Activated naive CD4-positive, alpha-beta T cell treated with anti-CD3 and anti-CD28 coated beads for 36 hours (primary cell): ENCODE data around the gene NUP85. TPM values are rescaled to one million over a fixed set of nuclear protein-coding genes. Genes with fewer than 3 reads are reported as not detected.

ENCODE experiments used
- CTCF ChIA-PET: fragments of 350-600 bp; sonication (Branson Sonifier 250); formaldehyde crosslinking; loops from one replicate; lab custom pipeline; 2021; ENCODE audit warnings: antibody characterized with exemption; lab: Charles Lee
- DNase-seq: peaks from one replicate; pipeline ENCODE4 v3.0.0-alpha.2; 2020
- H3K27ac Mint-ChIP-seq: one replicate; pipeline ENCODE4 v1.8.0; 2021; ENCODE audit warnings: mild to moderate bottlenecking, mixed read lengths
- H3K27me3 Mint-ChIP-seq: one replicate; pipeline ENCODE4 v1.8.0; 2021; ENCODE audit warnings: low read depth, mixed read lengths
- H3K36me3 Mint-ChIP-seq: one replicate; pipeline ENCODE4 v1.8.0; 2021; ENCODE audit warnings: low read depth, mixed read lengths
- H3K4me1 Mint-ChIP-seq: one replicate; pipeline ENCODE4 v1.8.0; 2021; ENCODE audit warnings: low read depth, mixed read lengths
- H3K4me3 Mint-ChIP-seq: one replicate; pipeline ENCODE4 v1.8.0; 2021; ENCODE audit warnings: mild to moderate bottlenecking, moderate library complexity, mixed read lengths
- H3K9me3 Mint-ChIP-seq: one replicate; pipeline ENCODE4 v1.8.0; 2021; ENCODE audit warnings: mixed read lengths
- intact Hi-C: fragments of 100-400 bp; cut with micrococcal nuclease; formaldehyde crosslinking; loops from one replicate; pipeline ENCODE4 v1.15.1; 2023
- total RNA-seq, 2 experiments: library from RNA; stranded (reverse); gene quantifications; one replicate each; pipeline ENCODE4 v1.2.3, GENCODE V29; 2021

The NUP85 gene
- total RNA-seq, 2 experiments from 2014 or later = 112 to 116 TPM

GRCh38 chr17:75181110-75181509 lies 24.4 kb upstream of the NUP85 start:
- Mint-ChIP-seq H3K27ac (peak overlapping the region; percentile 88), H3K36me3 (peaks cover 32% of the 10 kb centered on the region), H3K9me3 (no peaks in the 10 kb centered on the region), H3K4me3 (peak overlapping the region; percentile 92), H3K27me3 (no peaks in the 10 kb centered on the region), H3K4me1 (peaks cover 45% of the 10 kb centered on the region)
- DNase-seq = no peak
- intact Hi-C loops = loop anchor here (1.0 to 10.0 kb wide), 4 partner anchors 8 to 604 kb away; partner anchors contain the start of genes ATP5PD, KCTD2 and UNK
- CTCF ChIA-PET = interaction anchor here (1.8 to 2.6 kb wide), 3 partner anchors 10 to 67 kb away, joined by 6 to 17 read pairs (median 9); no protein-coding TSS in a partner anchor

GRCh38 chr17:75181608-75182318 lies 23.7 kb upstream of the NUP85 start:
- Mint-ChIP-seq H3K27ac (peak overlapping the region; percentile 88), H3K27me3 (no peaks in the 10 kb centered on the region), H3K4me3 (peak overlapping the region; percentile 92), H3K36me3 (peaks cover 29% of the 10 kb centered on the region), H3K4me1 (peaks cover 42% of the 10 kb centered on the region), H3K9me3 (no peaks in the 10 kb centered on the region)
- DNase-seq = peak; percentile 63
- intact Hi-C loops = loop anchor here (1.0 to 10.0 kb wide), 6 partner anchors 8 to 603 kb away; partner anchors contain the start of genes ATP5PD, GGA3, KCTD2 and MRPS7
- CTCF ChIA-PET = interaction anchor here (1.8 to 2.6 kb wide), 3 partner anchors 10 to 68 kb away, joined by 6 to 17 read pairs (median 9); no protein-coding TSS in a partner anchor

- Mint-ChIP-seq H3K4me3 (peak overlapping the region; percentile 92), H3K27me3 (no peaks in the 10 kb centered on the region), H3K27ac (peak overlapping the region; percentile 88), H3K9me3 (no peaks in the 10 kb centered on the region), H3K4me1 (peaks cover 40% of the 10 kb centered on the region), H3K36me3 (peaks cover 27% of the 10 kb centered on the region)
- intact Hi-C loops = loop anchor here (2.0 to 10.0 kb wide), 5 partner anchors 51 to 603 kb away; partner anchors contain the start of genes ATP5PD, GGA3, KCTD2 and MRPS7
- no peak for DNase-seq
- CTCF ChIA-PET = no interaction called here
Observed at GRCh38 chr17:75182319-75182568, 23.2 kb upstream of the NUP85 start.

- Mint-ChIP-seq H3K27ac (peak within 1 kb of the TSS; percentile 97), H3K9me3 (no peaks in the 10 kb centered on the region), H3K4me3 (peak within 1 kb of the TSS; percentile 92), H3K27me3 (no peaks in the 10 kb centered on the region), H3K36me3 (peaks cover 27% of the 10 kb centered on the region), H3K4me1 (peaks cover 40% of the 10 kb centered on the region)
- peak; percentile 97 for DNase-seq
- CTCF ChIA-PET = interaction anchor here (1.3 to 1.6 kb wide), 3 partner anchors 11 to 69 kb away, joined by 3 to 12 read pairs (median 10); no protein-coding TSS in a partner anchor
- intact Hi-C loops = loop anchor here (1.0 to 10.0 kb wide), 10 partner anchors 18 to 602 kb away; partner anchors contain the start of genes ATP5PD, GGA3, JPT1 and KCTD2
Observed at GRCh38 chr17:75182569-75183436, 22.7 kb upstream of the NUP85 start, which contains the start of gene SUMO2. Gene SUMO2, minus strand, starts transcription at chr17:75182959. Its CDS starts 125 bp downstream, at chr17:75182834.

- DNase-seq = no peak
- H3K27me3 Mint-ChIP-seq = no peaks in the 10 kb centered on the region
- H3K36me3 Mint-ChIP-seq = peaks cover 19% of the 10 kb centered on the region
- peak overlapping the region; percentile 97 for H3K27ac Mint-ChIP-seq
- peak overlapping the region; percentile 81 for H3K4me3 Mint-ChIP-seq
- intact Hi-C loops = loop anchor here (1.0 to 10.0 kb wide), 10 partner anchors 17 to 601 kb away; partner anchors contain the start of genes ATP5PD, GGA3, JPT1 and KCTD2
- H3K4me1 Mint-ChIP-seq = peaks cover 38% of the 10 kb centered on the region
- no peaks in the 10 kb centered on the region for H3K9me3 Mint-ChIP-seq
- CTCF ChIA-PET = interaction anchor here (0.5 to 1.6 kb wide), 6 partner anchors 10 to 73 kb away, joined by 3 to 12 read pairs (median 4); no protein-coding TSS in a partner anchor
Observed at GRCh38 chr17:75183999-75184884, 21.2 kb upstream of the NUP85 start.

- no peak for DNase-seq
- intact Hi-C loops = loop anchor here (1.0 to 10.0 kb wide), 3 partner anchors 7 to 596 kb away; partner anchors contain the start of gene UNK
- no peaks in the 10 kb centered on the region for H3K36me3 Mint-ChIP-seq
- H3K4me3 Mint-ChIP-seq = no peak overlapping the region
- H3K9me3 Mint-ChIP-seq = no peaks in the 10 kb centered on the region
- no peak overlapping the region for H3K27ac Mint-ChIP-seq
- H3K27me3 Mint-ChIP-seq = no peaks in the 10 kb centered on the region
- CTCF ChIA-PET = interaction anchor here (0.6 to 6.1 kb wide), 6 partner anchors 12 to 75 kb away, joined by 3 to 64 read pairs (median 3); no protein-coding TSS in a partner anchor
- H3K4me1 Mint-ChIP-seq = peaks cover 17% of the 10 kb centered on the region
Observed at GRCh38 chr17:75188614-75189013, 16.9 kb upstream of the NUP85 start.

GRCh38 chr17:75191584-75191983 lies 13.9 kb upstream of the NUP85 start:
- Mint-ChIP-seq H3K27ac (no peak overlapping the region), H3K9me3 (no peaks in the 10 kb centered on the region), H3K36me3 (no peaks in the 10 kb centered on the region), H3K4me3 (no peak overlapping the region), H3K4me1 (peaks cover 7% of the 10 kb centered on the region), H3K27me3 (no peaks in the 10 kb centered on the region)
- intact Hi-C loops = no loop called here
- no peak for DNase-seq
- CTCF ChIA-PET = interaction anchor here (0.7 to 6.1 kb wide), 4 partner anchors 9 to 221 kb away, joined by 3 to 64 read pairs (median 5); no protein-coding TSS in a partner anchor

GRCh38 chr17:75194879-75195278 lies 10.6 kb upstream of the NUP85 start:
- H3K9me3 Mint-ChIP-seq = no peaks in the 10 kb centered on the region
- no peak for DNase-seq
- no peaks in the 10 kb centered on the region for H3K4me1 Mint-ChIP-seq
- CTCF ChIA-PET = no interaction called here
- H3K4me3 Mint-ChIP-seq = no peak overlapping the region
- H3K27ac Mint-ChIP-seq = no peak overlapping the region
- intact Hi-C loops = no loop called here
- H3K36me3 Mint-ChIP-seq = no peaks in the 10 kb centered on the region
- H3K27me3 Mint-ChIP-seq = no peaks in the 10 kb centered on the region

- CTCF ChIA-PET = interaction anchor here (0.6 to 8.6 kb wide), 13 partner anchors 11 to 276 kb away, joined by 3 to 179 read pairs (median 7); partner anchors contain the start of genes ARMC7, NT5C and OTOP2
Observed at GRCh38 chr17:75199886-75200618, 5.4 kb upstream of the NUP85 start.

GRCh38 chr17:75205793-75206163 lies 299 bp downstream of the NUP85 start:
- Mint-ChIP-seq H3K4me3 (peak overlapping the region; percentile 98), H3K27ac (peak overlapping the region; percentile 98), H3K4me1 (peaks cover 24% of the 10 kb centered on the region), H3K27me3 (no peaks in the 10 kb centered on the region), H3K9me3 (no peaks in the 10 kb centered on the region), H3K36me3 (peaks cover 18% of the 10 kb centered on the region)
- no peak for DNase-seq
- intact Hi-C loops = loop anchor here (1.0 to 10.0 kb wide), 6 partner anchors 22 to 461 kb away; partner anchors contain the start of genes GGA3, GRB2, JPT1 and MRPS7
- CTCF ChIA-PET = interaction anchor here (0.8 to 8.6 kb wide), 8 partner anchors 16 to 245 kb away, joined by 3 to 179 read pairs (median 5); partner anchors contain the start of genes ARMC7 and MIF4GD

More at GRCh38 chr17:75199886-75200618, 5.4 kb upstream of the NUP85 start:
- no peak overlapping the region for H3K27ac Mint-ChIP-seq
- H3K9me3 Mint-ChIP-seq = no peaks in the 10 kb centered on the region
- peaks cover 8% of the 10 kb centered on the region for H3K4me1 Mint-ChIP-seq
- intact Hi-C loops = loop anchor here (2.0 to 10.0 kb wide), 5 partner anchors 68 to 455 kb away; partner anchors contain the start of genes ATP5PD, GRB2, KCTD2 and NHERF1
- DNase-seq = no peak
- H3K27me3 Mint-ChIP-seq = no peaks in the 10 kb centered on the region
- no peak overlapping the region for H3K4me3 Mint-ChIP-seq
- no peaks in the 10 kb centered on the region for H3K36me3 Mint-ChIP-seq
